DND-41 (cell line): ENCODE data around the gene PSRC1.

ENCODE experiments used
- EZH2 ChIP-seq: IDR thresholded peaks from 3 replicates; pipeline ENCODE4 v1.6.1; 2012; ENCODE audit warnings: borderline replicate concordance, low read depth, mild to moderate bottlenecking, moderate library complexity, low read length, inconsistent platforms; ENCODE audit not compliant: severe bottlenecking
- TF ChIP-seq, protein P1 (sequence below): IDR thresholded peaks from 2 replicates; pipeline ENCODE4 v1.5.1; 2012; ENCODE audit warnings: borderline replicate concordance, low read length, moderate library complexity, mild to moderate bottlenecking; ENCODE audit not compliant: poor library complexity, severe bottlenecking; ENCODE audit errors: extremely low read depth

DNA sequence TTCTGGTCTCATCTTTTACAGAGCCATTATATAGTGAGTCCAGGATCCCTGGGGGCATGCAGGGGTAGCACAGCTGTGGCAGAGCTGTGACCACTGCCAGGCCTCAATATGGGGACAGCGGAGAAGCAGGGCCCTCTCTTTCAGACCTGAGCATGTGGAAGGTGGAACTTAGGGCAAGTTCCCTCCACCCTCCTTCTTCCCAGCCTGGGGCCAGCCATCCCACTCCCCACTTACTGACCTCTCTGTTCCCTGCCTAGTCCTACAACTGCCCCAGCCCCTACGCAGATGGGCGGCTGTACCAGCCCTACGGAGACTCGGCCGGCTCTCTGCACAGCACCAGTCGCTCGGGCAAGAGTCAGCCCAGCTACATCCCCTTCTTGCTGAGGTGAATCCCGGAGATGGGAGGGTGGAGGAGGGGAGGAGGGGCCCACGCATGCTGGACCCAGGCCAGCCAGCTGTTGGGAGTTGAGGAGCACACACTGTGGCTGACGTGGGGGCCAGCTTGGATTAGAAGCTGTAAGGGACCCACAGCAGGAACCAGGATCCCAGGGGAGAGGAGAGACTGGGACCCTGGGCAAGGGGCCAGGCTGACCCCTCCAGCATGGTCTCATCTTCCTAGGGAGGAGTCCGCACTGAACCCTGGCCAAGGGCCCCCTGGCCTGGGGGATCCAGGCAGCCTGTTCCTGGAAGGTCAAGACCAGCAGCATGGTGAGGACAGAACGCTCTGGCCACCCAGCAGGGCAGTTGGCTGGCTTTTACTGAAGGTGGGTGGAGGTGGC, 10.7 kb downstream of the PSRC1 start:
- TF ChIP-seq, protein P1, sequence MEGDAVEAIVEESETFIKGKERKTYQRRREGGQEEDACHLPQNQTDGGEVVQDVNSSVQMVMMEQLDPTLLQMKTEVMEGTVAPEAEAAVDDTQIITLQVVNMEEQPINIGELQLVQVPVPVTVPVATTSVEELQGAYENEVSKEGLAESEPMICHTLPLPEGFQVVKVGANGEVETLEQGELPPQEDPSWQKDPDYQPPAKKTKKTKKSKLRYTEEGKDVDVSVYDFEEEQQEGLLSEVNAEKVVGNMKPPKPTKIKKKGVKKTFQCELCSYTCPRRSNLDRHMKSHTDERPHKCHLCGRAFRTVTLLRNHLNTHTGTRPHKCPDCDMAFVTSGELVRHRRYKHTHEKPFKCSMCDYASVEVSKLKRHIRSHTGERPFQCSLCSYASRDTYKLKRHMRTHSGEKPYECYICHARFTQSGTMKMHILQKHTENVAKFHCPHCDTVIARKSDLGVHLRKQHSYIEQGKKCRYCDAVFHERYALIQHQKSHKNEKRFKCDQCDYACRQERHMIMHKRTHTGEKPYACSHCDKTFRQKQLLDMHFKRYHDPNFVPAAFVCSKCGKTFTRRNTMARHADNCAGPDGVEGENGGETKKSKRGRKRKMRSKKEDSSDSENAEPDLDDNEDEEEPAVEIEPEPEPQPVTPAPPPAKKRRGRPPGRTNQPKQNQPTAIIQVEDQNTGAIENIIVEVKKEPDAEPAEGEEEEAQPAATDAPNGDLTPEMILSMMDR = no peak
- no peak for TF ChIP-seq EZH2
